Measurements from ENCODE around the gene ZNF850. TPM values are rescaled to one million over a fixed set of nuclear protein-coding genes. Genes with fewer than 3 reads are reported as not detected.

The ZNF850 gene
- total and polyA plus RNA-seq, 2 of the 13 experiments (the other 11 are each of a cell fraction or from before 2014, with no cell fraction given) = 0.78 to 6.6 TPM

- TF ChIP-seq ZNF75D (CRISPR knock-in tag; IDR thresholded peaks at IDR 0.05; ENCODE audit: borderline replicate concordance) (no peak), CHCHD3 (CRISPR knock-in tag; IDR thresholded peaks at IDR 0.05) (no peak), PAX8 (CRISPR knock-in tag; IDR thresholded peaks at IDR 0.05; ENCODE audit: borderline replicate concordance) (no peak), ZBTB7A (CRISPR knock-in tag; IDR thresholded peaks at IDR 0.05) (0 out of 2 replicates have a peak, but pooled peaks have one; percentile 11), HES4 (CRISPR knock-in tag; IDR thresholded peaks at IDR 0.05; ENCODE audit: borderline replicate concordance) (no peak), THAP7 (CRISPR knock-in tag; IDR thresholded peaks at IDR 0.05) (0 out of 2 replicates have a peak, but pooled peaks have one; percentile 75), EZH2 (conservative IDR thresholded peaks at IDR 0.05; ENCODE audit: low read depth, low read length) (no peak), FOXA1 (IDR thresholded peaks at IDR 0.05) (no peak), FOXA1 (CRISPR knock-in tag; IDR thresholded peaks at IDR 0.05) (no peak), ZKSCAN5 (CRISPR knock-in tag; IDR thresholded peaks at IDR 0.05) (no peak), DMTF1 (CRISPR knock-in tag; IDR thresholded peaks at IDR 0.05) (peak; percentile 100), ZNF710 (CRISPR knock-in tag; IDR thresholded peaks at IDR 0.05; ENCODE audit: borderline replicate concordance) (no peak), ZNF670 (CRISPR knock-in tag; IDR thresholded peaks at IDR 0.05; ENCODE audit: borderline replicate concordance) (peak; percentile 74; the same call in 1 of the 2 replicates), ZNF776 (CRISPR knock-in tag; IDR thresholded peaks at IDR 0.05) (no peak), TIGD3 (CRISPR knock-in tag; IDR thresholded peaks at IDR 0.05; ENCODE audit: borderline replicate concordance) (peak; percentile 49; the same call in 1 of the 2 replicates), PHF20 (CRISPR knock-in tag; IDR thresholded peaks at IDR 0.05) (peak; percentile 75), MTERF4 (CRISPR knock-in tag; IDR thresholded peaks at IDR 0.05) (no peak; the same call in 1 of the 2 replicates), NR0B2 (CRISPR knock-in tag; IDR thresholded peaks at IDR 0.05) (0 out of 2 replicates have a peak, but pooled peaks have one; percentile 30), ZNF768 (CRISPR knock-in tag; IDR thresholded peaks at IDR 0.05) (0 out of 2 replicates have a peak, but pooled peaks have one; percentile 6), ATM (IDR thresholded peaks at IDR 0.05; ENCODE audit: borderline replicate concordance) (no peak), PRMT3 (CRISPR knock-in tag; IDR thresholded peaks at IDR 0.05; ENCODE audit: borderline replicate concordance, low read depth) (no peak)
These were observed 85.2 kb downstream of the ZNF850 start, which contains the start of gene ZNF567 (continued) for GRCh38 chr19:36687214-36688056.
